Suprapubic skin (tissue), 4 donors: ENCODE data around the gene CIAO2A. TPM values are rescaled to one million over a fixed set of nuclear protein-coding genes. Genes with fewer than 3 reads are reported as not detected.

Source experiments
- DNase-seq, 2 donors: peaks; one replicate each; pipeline ENCODE4 v3.0.0-alpha.2; 2019; ENCODE audit warnings: low spot score in 2 of 2
- H3K27ac ChIP-seq: fragments of 200-600 bp; sonication (generic); one replicate; pipeline ENCODE4 v1.5.1; 2019
- H3K27me3 ChIP-seq: fragments of 200-600 bp; sonication (generic); one replicate; pipeline ENCODE4 v1.5.1; 2019
- H3K36me3 ChIP-seq: fragments of 200-600 bp; sonication (generic); one replicate; pipeline ENCODE4 v1.5.1; 2019
- H3K4me1 ChIP-seq: fragments of 200-600 bp; sonication (generic); one replicate; pipeline ENCODE4 v1.5.1; 2019
- H3K4me3 ChIP-seq: fragments of 200-600 bp; sonication (generic); one replicate; pipeline ENCODE4 v1.5.1; 2019; ENCODE audit warnings: mild to moderate bottlenecking
- H3K9me3 ChIP-seq: fragments of 200-600 bp; sonication (generic); one replicate; pipeline ENCODE4 v1.5.1; 2019
- EP300 ChIP-seq: sonication (generic); formaldehyde crosslinking; IDR thresholded peaks from one replicate; pipeline ENCODE4 v1.6.1; 2017; ENCODE audit warnings: antibody characterized with exemption
- POLR2A ChIP-seq, 2 donors: fragments of 450-650 bp; IDR thresholded peaks; one replicate each; pipeline ENCODE4 v1.6.1; 2017; ENCODE audit warnings: antibody characterized with exemption in 2 of 2, mild to moderate bottlenecking in 2 of 2, moderate library complexity in 2 of 2
- POLR2AphosphoS5 ChIP-seq, 3 donors: sonication (generic); formaldehyde crosslinking; IDR thresholded peaks; one replicate each; pipeline ENCODE4 v1.6.1; 2017; ENCODE audit warnings: antibody characterized with exemption in 3 of 3
- WGBS: methylation state at CpG from one replicate; pipeline ENCODE4 v1.1.5; 2018; 5-methylcytosine and 5-hydroxymethylcytosine counted together
- total RNA-seq, 4 donors: library from RNA; depleted of rRNA; stranded (reverse); fragments of >200 nt; gene quantifications; one replicate each; pipeline ENCODE4 v1.1.0, GENCODE V29; 2016
- TF ChIP-seq, protein P1 (sequence below), 2 donors: fragments of 200-600 bp in 1 of 2; fragments of 450-650 bp in 1 of 2; sonication (generic) in 1 of 2; IDR thresholded peaks; one replicate each; pipeline ENCODE4 v1.5.1; 2016 to 2019; ENCODE audit warnings: antibody characterized with exemption in 2 of 2, mild to moderate bottlenecking in 1 of 2, moderate library complexity in 1 of 2

The CIAO2A gene
- total RNA-seq, 4 donors from 2014 or later = 19.1 to 37.0 (median 21.8) TPM

DNA sequence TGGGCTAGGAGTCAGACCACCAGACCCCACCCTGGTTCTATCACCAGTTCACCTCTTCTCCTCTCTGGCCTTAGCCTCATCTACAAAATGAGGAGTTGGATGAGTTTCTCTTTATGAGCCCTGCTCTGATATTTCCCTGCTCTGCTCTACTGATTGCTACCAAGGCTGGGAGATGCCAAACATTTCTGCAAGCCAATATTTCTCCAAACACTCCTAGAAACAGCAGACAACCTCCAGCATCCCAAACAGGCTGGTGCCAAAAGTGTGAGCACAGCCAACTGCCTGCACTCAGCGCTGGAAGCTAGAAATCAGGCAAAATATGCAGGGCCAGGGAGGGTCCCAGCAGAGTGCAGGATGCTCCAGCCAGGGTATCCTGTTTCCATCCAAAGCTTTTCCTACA lies 58.1 kb downstream of the CIAO2A start:
- Histone ChIP-seq H3K4me1 (no peaks in the 10 kb centered on the region), H3K27ac (no peak overlapping the region), H3K9me3 (no peaks in the 10 kb centered on the region), H3K4me3 (no peak overlapping the region), H3K27me3 (no peaks in the 10 kb centered on the region), H3K36me3 (peaks cover 18% of the 10 kb centered on the region)
- 64% methylated on average over 1 of the region's 1 CpG for WGBS
- TF ChIP-seq POLR2A (IDR thresholded peaks at IDR 0.05) (no peak), EP300 (no peak), POLR2AphosphoS5 (IDR thresholded peaks at IDR 0.05) (no peak)
- TF ChIP-seq, protein P1, sequence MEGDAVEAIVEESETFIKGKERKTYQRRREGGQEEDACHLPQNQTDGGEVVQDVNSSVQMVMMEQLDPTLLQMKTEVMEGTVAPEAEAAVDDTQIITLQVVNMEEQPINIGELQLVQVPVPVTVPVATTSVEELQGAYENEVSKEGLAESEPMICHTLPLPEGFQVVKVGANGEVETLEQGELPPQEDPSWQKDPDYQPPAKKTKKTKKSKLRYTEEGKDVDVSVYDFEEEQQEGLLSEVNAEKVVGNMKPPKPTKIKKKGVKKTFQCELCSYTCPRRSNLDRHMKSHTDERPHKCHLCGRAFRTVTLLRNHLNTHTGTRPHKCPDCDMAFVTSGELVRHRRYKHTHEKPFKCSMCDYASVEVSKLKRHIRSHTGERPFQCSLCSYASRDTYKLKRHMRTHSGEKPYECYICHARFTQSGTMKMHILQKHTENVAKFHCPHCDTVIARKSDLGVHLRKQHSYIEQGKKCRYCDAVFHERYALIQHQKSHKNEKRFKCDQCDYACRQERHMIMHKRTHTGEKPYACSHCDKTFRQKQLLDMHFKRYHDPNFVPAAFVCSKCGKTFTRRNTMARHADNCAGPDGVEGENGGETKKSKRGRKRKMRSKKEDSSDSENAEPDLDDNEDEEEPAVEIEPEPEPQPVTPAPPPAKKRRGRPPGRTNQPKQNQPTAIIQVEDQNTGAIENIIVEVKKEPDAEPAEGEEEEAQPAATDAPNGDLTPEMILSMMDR (IDR thresholded peaks at IDR 0.05) = no peak
- no peak for DNase-seq

DNA sequence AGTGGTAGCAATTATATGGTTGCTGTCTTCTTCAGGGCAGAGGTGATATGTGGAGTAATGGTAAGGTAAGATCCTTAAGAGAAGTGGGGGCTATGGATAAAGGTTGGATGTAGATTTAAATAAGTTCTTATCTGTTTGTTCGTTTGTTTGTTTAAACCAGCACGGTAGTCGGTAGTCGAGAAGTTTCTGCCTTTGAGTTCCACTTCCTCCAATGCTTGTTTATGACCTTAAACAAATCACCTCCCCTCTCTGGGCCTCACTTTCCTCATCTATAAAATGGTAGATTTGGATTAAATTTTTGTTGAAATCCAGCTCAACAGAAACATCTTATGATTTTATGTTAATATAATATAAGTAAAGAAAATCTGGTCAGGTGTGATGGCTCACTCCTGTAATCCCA lies 59.1 kb downstream of the CIAO2A start:
- no peaks in the 10 kb centered on the region for H3K4me1 ChIP-seq
- no peak overlapping the region for H3K27ac ChIP-seq
- no peak overlapping the region for H3K4me3 ChIP-seq
- no peak for DNase-seq
- H3K36me3 ChIP-seq = peaks cover 18% of the 10 kb centered on the region
- TF ChIP-seq POLR2A (IDR thresholded peaks at IDR 0.05) (no peak), EP300 (no peak), POLR2AphosphoS5 (IDR thresholded peaks at IDR 0.05) (no peak)
- TF ChIP-seq, protein P1 (IDR thresholded peaks at IDR 0.05) = no peak
- no peaks in the 10 kb centered on the region for H3K27me3 ChIP-seq
- WGBS = 51% methylated on average over 4 of the region's 4 CpGs
- H3K9me3 ChIP-seq = no peaks in the 10 kb centered on the region

DNA sequence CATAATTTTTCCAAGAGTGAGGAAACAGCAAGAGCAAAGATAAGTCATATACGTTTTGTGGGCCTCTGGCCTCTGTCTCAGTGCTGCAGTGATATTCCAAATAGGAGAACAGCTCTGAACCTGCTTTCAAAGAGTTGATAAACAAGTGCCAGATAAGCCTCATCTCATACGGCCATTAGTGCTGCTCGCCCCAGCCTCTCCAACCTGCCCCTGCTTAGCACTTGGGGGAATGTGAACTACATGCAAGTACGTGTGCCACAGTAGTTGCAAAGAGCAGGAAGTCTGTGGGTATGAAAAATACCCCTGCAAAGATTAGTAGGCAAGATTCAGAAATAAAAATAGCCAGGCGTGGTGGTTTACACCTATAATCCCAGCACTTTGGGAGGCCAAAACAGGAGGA lies 61.3 kb downstream of the CIAO2A start:
- no peak for DNase-seq
- TF ChIP-seq POLR2A (IDR thresholded peaks at IDR 0.05) (no peak), POLR2AphosphoS5 (IDR thresholded peaks at IDR 0.05) (no peak), EP300 (no peak)
- TF ChIP-seq, protein P1 (IDR thresholded peaks at IDR 0.05) = no peak
- no peaks in the 10 kb centered on the region for H3K27me3 ChIP-seq
- no peak overlapping the region for H3K4me3 ChIP-seq
- no peak overlapping the region for H3K27ac ChIP-seq
- H3K4me1 ChIP-seq = no peaks in the 10 kb centered on the region
- H3K36me3 ChIP-seq = peaks cover 6% of the 10 kb centered on the region
- no peaks in the 10 kb centered on the region for H3K9me3 ChIP-seq
- WGBS = 88% methylated on average over 5 of the region's 5 CpGs

GRCh38 chr15:64030123-64030522 lies 63.5 kb downstream of the CIAO2A start:
- DNase-seq = no peak
- H3K4me1 ChIP-seq = no peaks in the 10 kb centered on the region
- H3K27ac ChIP-seq = no peak overlapping the region
- no peaks in the 10 kb centered on the region for H3K9me3 ChIP-seq
- H3K36me3 ChIP-seq = no peaks in the 10 kb centered on the region
- no peak overlapping the region for H3K4me3 ChIP-seq
- no peak for TF ChIP-seq EP300
- TF ChIP-seq POLR2AphosphoS5 (IDR thresholded peaks at IDR 0.05) = no peak
- TF ChIP-seq POLR2A (IDR thresholded peaks at IDR 0.05) = no peak
- TF ChIP-seq, protein P1 (IDR thresholded peaks at IDR 0.05) = no peak
- WGBS = 93% methylated on average over 4 of the region's 4 CpGs
- H3K27me3 ChIP-seq = no peaks in the 10 kb centered on the region

DNA sequence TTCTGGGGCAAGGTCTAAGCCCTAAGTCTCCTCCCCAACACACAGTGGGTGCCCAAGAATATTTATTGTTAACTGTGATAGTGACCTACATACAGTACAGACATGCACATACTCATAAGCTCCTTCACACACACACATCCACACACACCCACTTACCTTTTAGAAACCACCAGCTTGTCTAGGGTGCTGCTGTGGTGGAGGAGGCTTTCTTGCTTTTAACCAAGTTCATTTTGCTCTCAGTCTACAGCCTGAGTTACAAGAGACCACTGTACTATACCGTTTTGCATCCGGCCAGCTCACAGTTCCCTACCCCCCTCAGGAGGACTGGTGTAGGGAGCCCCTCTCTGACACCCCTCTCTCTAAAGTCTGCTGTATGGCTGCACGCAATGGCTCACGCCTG lies 64.0 kb downstream of the CIAO2A start:
- Histone ChIP-seq H3K27me3 (no peaks in the 10 kb centered on the region), H3K36me3 (no peaks in the 10 kb centered on the region), H3K4me1 (no peaks in the 10 kb centered on the region), H3K4me3 (no peak overlapping the region), H3K9me3 (no peaks in the 10 kb centered on the region), H3K27ac (no peak overlapping the region)
- DNase-seq = no peak
- 98% methylated on average over 4 of the region's 4 CpGs for WGBS
- TF ChIP-seq POLR2A (IDR thresholded peaks at IDR 0.05) (no peak), POLR2AphosphoS5 (IDR thresholded peaks at IDR 0.05) (no peak), EP300 (no peak)
- TF ChIP-seq, protein P1 (IDR thresholded peaks at IDR 0.05) = no peak
